ENCODE measurements around the gene OPA1.

OPA1 gene

GRCh38 chr3:193592841-193593667, at the start of gene OPA1:
TSS of gene OPA1 (plus strand) at chr3:193593208. CDS start at chr3:193593378, 170 bp downstream.
- in situ Hi-C loops (cut with MboI; ENCODE audit: low sequenced_read_pairs) = no loop called here

GRCh38 chr3:193544289-193544688, 48.7 kb upstream of the OPA1 start:
- in situ Hi-C loops (cut with MboI; ENCODE audit: low sequenced_read_pairs) = no loop called here

GRCh38 chr3:193545304-193545703, 47.7 kb upstream of the OPA1 start:
- in situ Hi-C loops (cut with MboI; ENCODE audit: low sequenced_read_pairs) = no loop called here

GRCh38 chr3:193546129-193546528, 46.9 kb upstream of the OPA1 start:
- in situ Hi-C loops (cut with MboI; ENCODE audit: low sequenced_read_pairs) = no loop called here

- in situ Hi-C loops (cut with MboI; ENCODE audit: low sequenced_read_pairs) = no loop called here
These were observed 44.6 kb upstream of the OPA1 start for GRCh38 chr3:193548406-193548805.

- in situ Hi-C loops (cut with MboI; ENCODE audit: low sequenced_read_pairs) = no loop called here
These were observed 40.1 kb upstream of the OPA1 start for GRCh38 chr3:193552923-193553322.

GRCh38 chr3:193553586-193553985, 39.4 kb upstream of the OPA1 start:
- in situ Hi-C loops (cut with MboI; ENCODE audit: low sequenced_read_pairs) = no loop called here

- in situ Hi-C loops (cut with MboI; ENCODE audit: low sequenced_read_pairs) = no loop called here
These were observed 38.2 kb upstream of the OPA1 start, which contains the start of gene ATP13A4 for GRCh38 chr3:193554811-193555210. TSS of gene ATP13A4 (minus strand) at chr3:193554895. CDS start at chr3:193554799, 96 bp downstream.

- in situ Hi-C loops (cut with MboI; ENCODE audit: low sequenced_read_pairs) = no loop called here
These were observed 36.2 kb upstream of the OPA1 start for GRCh38 chr3:193556841-193557240.

- in situ Hi-C loops (cut with MboI; ENCODE audit: low sequenced_read_pairs) = no loop called here
These were observed 33.9 kb upstream of the OPA1 start for GRCh38 chr3:193559100-193559499.

- in situ Hi-C loops (cut with MboI; ENCODE audit: low sequenced_read_pairs) = no loop called here
These were observed 32.9 kb upstream of the OPA1 start for GRCh38 chr3:193560091-193560490.

GRCh38 chr3:193560870-193561269, 32.1 kb upstream of the OPA1 start:
- in situ Hi-C loops (cut with MboI; ENCODE audit: low sequenced_read_pairs) = no loop called here

GRCh38 chr3:193563426-193563825, 29.6 kb upstream of the OPA1 start:
- in situ Hi-C loops (cut with MboI; ENCODE audit: low sequenced_read_pairs) = no loop called here

- in situ Hi-C loops (cut with MboI; ENCODE audit: low sequenced_read_pairs) = no loop called here
These were observed 29.0 kb upstream of the OPA1 start for GRCh38 chr3:193564012-193564411.

- in situ Hi-C loops (cut with MboI; ENCODE audit: low sequenced_read_pairs) = no loop called here
These were observed 23.9 kb upstream of the OPA1 start for GRCh38 chr3:193569119-193569518.

- in situ Hi-C loops (cut with MboI; ENCODE audit: low sequenced_read_pairs) = no loop called here
These were observed 20.5 kb upstream of the OPA1 start for GRCh38 chr3:193572426-193572908.

- in situ Hi-C loops (cut with MboI; ENCODE audit: low sequenced_read_pairs) = no loop called here
These were observed 19.4 kb upstream of the OPA1 start for GRCh38 chr3:193573403-193574191.

GRCh38 chr3:193574488-193575070, 18.4 kb upstream of the OPA1 start:
- in situ Hi-C loops (cut with MboI; ENCODE audit: low sequenced_read_pairs) = no loop called here

- in situ Hi-C loops (cut with MboI; ENCODE audit: low sequenced_read_pairs) = no loop called here
These were observed 7.5 kb upstream of the OPA1 start for GRCh38 chr3:193585530-193585929.

- in situ Hi-C loops (cut with MboI; ENCODE audit: low sequenced_read_pairs) = no loop called here
These were observed 6.5 kb upstream of the OPA1 start for GRCh38 chr3:193586526-193586925.

- in situ Hi-C loops (cut with MboI; ENCODE audit: low sequenced_read_pairs) = no loop called here
These were observed 3.9 kb upstream of the OPA1 start for GRCh38 chr3:193589129-193589528.

Data from hTERT RPE-1 (cell line).